Middle frontal gyrus (tissue), 1 donor: Measurements from ENCODE around the gene SRGAP3.
A peak's percentile ranks its signal among the peaks of the same experiment; 100 is the strongest.

Experiments used
- DNase-seq: peaks from one replicate; pipeline ENCODE4 v3.0.0-alpha.2; 2015; ENCODE audit warnings: low spot score; ENCODE audit errors: extremely low spot score

Gene SRGAP3

GRCh38 chr3:9061634-9062033 is 187.8 kb downstream of the SRGAP3 start:
- no peak for DNase-seq

GRCh38 chr3:9059489-9060400 is 189.7 kb downstream of the SRGAP3 start:
- no peak for DNase-seq

GRCh38 chr3:9056581-9056980 is 192.9 kb downstream of the SRGAP3 start:
- no peak for DNase-seq

- no peak for DNase-seq
Observed at GRCh38 chr3:9047452-9048346, 201.7 kb downstream of the SRGAP3 start.

GRCh38 chr3:9045371-9045770 is 204.1 kb downstream of the SRGAP3 start:
- DNase-seq = no peak

GRCh38 chr3:9043063-9043462 is 206.4 kb downstream of the SRGAP3 start:
- DNase-seq = no peak

GRCh38 chr3:9041626-9042025 is 207.8 kb downstream of the SRGAP3 start:
- no peak for DNase-seq

GRCh38 chr3:9040996-9041395 is 208.4 kb downstream of the SRGAP3 start:
- DNase-seq = no peak

GRCh38 chr3:9037144-9037711 is 212.2 kb downstream of the SRGAP3 start:
- no peak for DNase-seq

- DNase-seq = no peak
Observed at GRCh38 chr3:9036404-9037131, 212.9 kb downstream of the SRGAP3 start.

GRCh38 chr3:9035961-9036360 is 213.5 kb downstream of the SRGAP3 start:
- DNase-seq = no peak

GRCh38 chr3:9035473-9035872 is 214.0 kb downstream of the SRGAP3 start:
- DNase-seq = no peak

GRCh38 chr3:9033867-9034266 is 215.6 kb downstream of the SRGAP3 start:
- no peak for DNase-seq

- DNase-seq = no peak
Observed at GRCh38 chr3:9032231-9032777, 217.1 kb downstream of the SRGAP3 start.

GRCh38 chr3:9030034-9030433 is 219.4 kb downstream of the SRGAP3 start:
- no peak for DNase-seq

GRCh38 chr3:9028134-9028533 is 221.3 kb downstream of the SRGAP3 start:
- peak; percentile 70 for DNase-seq

- DNase-seq = peak; percentile 56
Observed at GRCh38 chr3:9026320-9027045, 223.0 kb downstream of the SRGAP3 start.

- DNase-seq = no peak
Observed at GRCh38 chr3:9024341-9024740, 225.1 kb downstream of the SRGAP3 start.

GRCh38 chr3:9023226-9023590 is 226.2 kb downstream of the SRGAP3 start:
- no peak for DNase-seq
